GM12892 (cell line): ENCODE data around the gene ZNF462.

Experiments
- DNase-seq: peaks from one replicate; pipeline ENCODE4 v3.0.0; 2011; ENCODE audit not compliant: insufficient read length
- FAIRE-seq: peaks from 2 replicates; lab custom pipeline; 2011; peaks lifted over from hg19 to GRCh38; lab: Jason Lieb, UNC
- POLR2A ChIP-seq: IDR thresholded peaks from 2 replicates; pipeline ENCODE4 v1.6.1; 2011; ENCODE audit warnings: low read depth, low read length, control low read depth
- POLR2AphosphoS5 ChIP-seq: IDR thresholded peaks from 2 replicates; pipeline ENCODE4 v1.6.1; 2011; ENCODE audit warnings: low read depth, low read length, control low read depth
- TAF1 ChIP-seq: IDR thresholded peaks from 2 replicates; pipeline ENCODE4 v1.6.1; 2011; ENCODE audit warnings: low read depth, mild to moderate bottlenecking, control low read depth, low read length, borderline replicate concordance

The ZNF462 gene

GRCh38 chr9:107007402-107007801, 144.4 kb downstream of the ZNF462 start:
- no peak for TF ChIP-seq POLR2AphosphoS5
- TF ChIP-seq TAF1, result no peak
- TF ChIP-seq POLR2A, result no peak
- FAIRE-seq, result no peak
- DNase-seq, result no peak

GRCh38 chr9:107008011-107008410, 145.0 kb downstream of the ZNF462 start:
- FAIRE-seq (no peak), DNase-seq (no peak)
- no peak for TF ChIP-seq POLR2AphosphoS5
- TF ChIP-seq POLR2A, result no peak
- no peak for TF ChIP-seq TAF1

GRCh38 chr9:107008447-107008846, 145.5 kb downstream of the ZNF462 start:
- FAIRE-seq, result no peak

GRCh38 chr9:107016383-107016782, 153.4 kb downstream of the ZNF462 start:
- TF ChIP-seq TAF1 (no peak), POLR2AphosphoS5 (no peak), POLR2A (no peak)
- no peak for DNase-seq
- FAIRE-seq, result no peak

More at GRCh38 chr9:107008447-107008846, 145.5 kb downstream of the ZNF462 start:
- no peak for TF ChIP-seq POLR2A
- no peak for TF ChIP-seq TAF1
- no peak for TF ChIP-seq POLR2AphosphoS5
- no peak for DNase-seq

- TF ChIP-seq TAF1 (no peak), POLR2AphosphoS5 (no peak), POLR2A (no peak)
- DNase-seq (no peak), FAIRE-seq (no peak)
Observed at GRCh38 chr9:107018861-107019545, 156.0 kb downstream of the ZNF462 start.

- no peak for DNase-seq
- no peak for FAIRE-seq
- TF ChIP-seq POLR2AphosphoS5 (no peak), TAF1 (no peak), POLR2A (no peak)
Observed at GRCh38 chr9:107020040-107020530, 157.1 kb downstream of the ZNF462 start.

GRCh38 chr9:107024193-107024592, 161.2 kb downstream of the ZNF462 start:
- DNase-seq, result no peak
- no peak for TF ChIP-seq POLR2A
- TF ChIP-seq POLR2AphosphoS5, result no peak
- no peak for TF ChIP-seq TAF1
- FAIRE-seq, result no peak

- no peak for FAIRE-seq
- no peak for DNase-seq
- TF ChIP-seq POLR2AphosphoS5, result no peak
- TF ChIP-seq TAF1, result no peak
- no peak for TF ChIP-seq POLR2A
Observed at GRCh38 chr9:107025260-107026035, 162.5 kb downstream of the ZNF462 start.

- FAIRE-seq (no peak), DNase-seq (no peak)
- TF ChIP-seq TAF1 (no peak), POLR2A (no peak), POLR2AphosphoS5 (no peak)
Observed at GRCh38 chr9:107029146-107029545, 166.2 kb downstream of the ZNF462 start.

- TF ChIP-seq TAF1 (no peak), POLR2A (no peak), POLR2AphosphoS5 (no peak)
- DNase-seq (no peak), FAIRE-seq (no peak)
Observed at GRCh38 chr9:107033966-107034365, 171.0 kb downstream of the ZNF462 start.

- no peak for FAIRE-seq
- TF ChIP-seq TAF1 (no peak), POLR2A (no peak), POLR2AphosphoS5 (no peak)
- DNase-seq, result no peak
Observed at GRCh38 chr9:107034831-107035230, 171.9 kb downstream of the ZNF462 start.

- FAIRE-seq (no peak), DNase-seq (no peak)
- TF ChIP-seq TAF1 (no peak), POLR2AphosphoS5 (no peak), POLR2A (no peak)
Observed at GRCh38 chr9:107036367-107036766, 173.4 kb downstream of the ZNF462 start.

GRCh38 chr9:107039542-107039941, 176.6 kb downstream of the ZNF462 start:
- no peak for FAIRE-seq
- DNase-seq, result no peak
- TF ChIP-seq POLR2A, result no peak
